Endodermal cell (in vitro differentiated cells): Measurements from ENCODE around the gene LRCH3. TPM values are rescaled to one million over a fixed set of nuclear protein-coding genes. Genes with fewer than 3 reads are reported as not detected.

Experiments
- DNase-seq: peaks from one replicate; pipeline ENCODE4 v3.0.0-alpha.2; 2017
- H3K27ac ChIP-seq: 2 replicates; pipeline ENCODE4 v1.5.1; 2013; ENCODE audit warnings: mild to moderate bottlenecking, low read depth, low read length, moderate library complexity
- H3K27me3 ChIP-seq: 2 replicates; pipeline ENCODE4 v1.6.1; 2013; ENCODE audit warnings: mild to moderate bottlenecking, low read length, moderate library complexity; ENCODE audit not compliant: insufficient read depth, control insufficient read depth, poor library complexity, severe bottlenecking
- H3K36me3 ChIP-seq: 2 replicates; pipeline ENCODE4 v1.7.0; 2013; ENCODE audit warnings: mild to moderate bottlenecking, low read length, moderate library complexity; ENCODE audit not compliant: control insufficient read depth, insufficient read depth
- H3K4me1 ChIP-seq: one replicate; pipeline ENCODE4 v1.7.0; 2013; ENCODE audit warnings: low read length; ENCODE audit not compliant: control insufficient read depth, insufficient read depth
- H3K4me3 ChIP-seq: 2 replicates; pipeline ENCODE4 v1.5.1; 2013; ENCODE audit warnings: mild to moderate bottlenecking, low read length, moderate library complexity
- H3K9ac ChIP-seq: 2 replicates; pipeline ENCODE4 v1.6.1; 2013; ENCODE audit warnings: mild to moderate bottlenecking, low read length, moderate library complexity; ENCODE audit not compliant: poor library complexity, severe bottlenecking; ENCODE audit errors: extremely low read depth
- H3K9me3 ChIP-seq: 2 replicates; pipeline ENCODE4 v1.6.1; 2013; ENCODE audit warnings: mild to moderate bottlenecking, low read length, moderate library complexity; ENCODE audit not compliant: control insufficient read depth
- H3K27ac Mint-ChIP-seq: 2 replicates; pipeline ENCODE4 v1.8.0; 2020; ENCODE audit warnings: mixed read lengths
- H3K27me3 Mint-ChIP-seq: 2 replicates; pipeline ENCODE4 v1.8.0; 2021; ENCODE audit warnings: mild to moderate bottlenecking, mixed read lengths; ENCODE audit not compliant: insufficient read depth
- H3K36me3 Mint-ChIP-seq: 2 replicates; pipeline ENCODE4 v1.8.0; 2020; ENCODE audit warnings: low read depth, mixed read lengths
- H3K4me1 Mint-ChIP-seq: 2 replicates; pipeline ENCODE4 v1.8.0; 2020; ENCODE audit warnings: mixed read lengths
- H3K4me3 Mint-ChIP-seq: 2 replicates; pipeline ENCODE4 v1.8.0; 2020; ENCODE audit warnings: mild to moderate bottlenecking, moderate library complexity, mixed read lengths
- H3K9me3 Mint-ChIP-seq: 2 replicates; pipeline ENCODE4 v1.8.0; 2020; ENCODE audit warnings: mild to moderate bottlenecking, mixed read lengths
- WGBS, 2 experiments: methylation state at CpG; one replicate each; pipeline versions ENCODE4 v1.1.5 to v1.1.7; 2013; ENCODE audit warnings: missing lambda C conversion rate in 2 of 2, mixed read lengths in 1 of 2; ENCODE audit not compliant: insufficient coverage in 1 of 2, insufficient read length in 1 of 2; 5-methylcytosine and 5-hydroxymethylcytosine counted together
- total RNA-seq, 2 donors: library from RNA; stranded (reverse); fragmentation: NEBNext Ultra II Directional in 1 of 2; extraction: Animal tissue kit (Norgen Biotek cat#: 25700) in 1 of 2; gene quantifications; 2 replicates in 1 of 2; 3 replicates in 1 of 2; pipeline ENCODE4 v1.2.1, GENCODE V29; 2021
- TF ChIP-seq, protein P1 (sequence below): fragments of 200-600 bp; sonication (generic); conservative IDR thresholded peaks from 2 replicates; pipeline ENCODE4 v1.5.0; 2021; ENCODE audit warnings: antibody characterized with exemption, mild to moderate bottlenecking

LRCH3 gene
- total RNA-seq, 2 donors from 2014 or later = 67.1 to 70.2 TPM

DNA sequence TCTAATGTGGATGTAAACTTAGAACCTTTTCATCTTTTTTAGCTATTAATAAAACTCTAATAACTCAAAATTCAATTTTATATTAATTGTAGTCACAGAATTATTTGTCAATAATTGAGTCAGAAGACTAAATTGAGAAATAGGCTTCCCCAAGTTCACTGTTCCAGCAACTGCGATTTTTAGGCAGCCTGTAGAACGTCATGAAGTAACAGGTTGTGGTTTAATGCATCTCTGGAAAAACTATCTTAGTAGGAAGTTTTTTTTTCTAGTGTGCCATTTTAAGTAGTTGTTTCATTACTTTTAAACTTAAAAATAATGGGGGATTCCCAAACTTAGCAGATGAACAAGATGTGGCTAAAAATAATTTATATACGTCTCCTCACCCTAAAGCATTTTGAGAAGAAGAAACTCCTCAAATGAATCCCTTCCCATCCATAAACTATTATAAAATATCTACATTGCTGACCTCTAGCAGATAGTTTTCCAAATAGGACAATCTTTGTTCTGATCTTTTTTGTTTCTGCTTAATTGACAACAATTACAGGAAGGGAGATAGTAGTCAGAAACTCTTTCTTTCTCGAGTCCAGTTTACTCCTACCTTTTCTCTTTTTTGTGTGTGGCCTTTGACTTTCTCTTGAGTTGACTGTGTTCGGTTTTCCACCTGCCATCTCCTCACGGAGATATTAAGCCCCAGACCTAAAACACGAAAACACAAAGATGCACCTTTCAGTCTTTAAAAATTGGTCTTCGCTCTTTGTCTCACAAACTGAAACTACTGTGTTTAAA lies 43.1 kb downstream of the LRCH3 start:
- no peaks in the 10 kb centered on the region for H3K27me3 ChIP-seq
- H3K4me1 ChIP-seq = no peaks in the 10 kb centered on the region
- no peaks in the 10 kb centered on the region for H3K4me1 Mint-ChIP-seq
- peaks cover 66% of the 10 kb centered on the region for H3K36me3 Mint-ChIP-seq
- no peaks in the 10 kb centered on the region for H3K9me3 Mint-ChIP-seq
- H3K27ac ChIP-seq = no peak overlapping the region
- no peak overlapping the region for H3K9ac ChIP-seq
- H3K36me3 ChIP-seq = peaks cover 89% of the 10 kb centered on the region
- no peak overlapping the region for H3K27ac Mint-ChIP-seq
- DNase-seq = no peak
- H3K4me3 ChIP-seq = no peak overlapping the region
- 93 to 94% methylated on average over 3 to 8 of the region's 8 CpGs for WGBS, 2 experiments
- H3K27me3 Mint-ChIP-seq = no peaks in the 10 kb centered on the region
- H3K9me3 ChIP-seq = no peaks in the 10 kb centered on the region
- TF ChIP-seq, protein P1, sequence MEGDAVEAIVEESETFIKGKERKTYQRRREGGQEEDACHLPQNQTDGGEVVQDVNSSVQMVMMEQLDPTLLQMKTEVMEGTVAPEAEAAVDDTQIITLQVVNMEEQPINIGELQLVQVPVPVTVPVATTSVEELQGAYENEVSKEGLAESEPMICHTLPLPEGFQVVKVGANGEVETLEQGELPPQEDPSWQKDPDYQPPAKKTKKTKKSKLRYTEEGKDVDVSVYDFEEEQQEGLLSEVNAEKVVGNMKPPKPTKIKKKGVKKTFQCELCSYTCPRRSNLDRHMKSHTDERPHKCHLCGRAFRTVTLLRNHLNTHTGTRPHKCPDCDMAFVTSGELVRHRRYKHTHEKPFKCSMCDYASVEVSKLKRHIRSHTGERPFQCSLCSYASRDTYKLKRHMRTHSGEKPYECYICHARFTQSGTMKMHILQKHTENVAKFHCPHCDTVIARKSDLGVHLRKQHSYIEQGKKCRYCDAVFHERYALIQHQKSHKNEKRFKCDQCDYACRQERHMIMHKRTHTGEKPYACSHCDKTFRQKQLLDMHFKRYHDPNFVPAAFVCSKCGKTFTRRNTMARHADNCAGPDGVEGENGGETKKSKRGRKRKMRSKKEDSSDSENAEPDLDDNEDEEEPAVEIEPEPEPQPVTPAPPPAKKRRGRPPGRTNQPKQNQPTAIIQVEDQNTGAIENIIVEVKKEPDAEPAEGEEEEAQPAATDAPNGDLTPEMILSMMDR = no peak
- H3K4me3 Mint-ChIP-seq = no peak overlapping the region

DNA sequence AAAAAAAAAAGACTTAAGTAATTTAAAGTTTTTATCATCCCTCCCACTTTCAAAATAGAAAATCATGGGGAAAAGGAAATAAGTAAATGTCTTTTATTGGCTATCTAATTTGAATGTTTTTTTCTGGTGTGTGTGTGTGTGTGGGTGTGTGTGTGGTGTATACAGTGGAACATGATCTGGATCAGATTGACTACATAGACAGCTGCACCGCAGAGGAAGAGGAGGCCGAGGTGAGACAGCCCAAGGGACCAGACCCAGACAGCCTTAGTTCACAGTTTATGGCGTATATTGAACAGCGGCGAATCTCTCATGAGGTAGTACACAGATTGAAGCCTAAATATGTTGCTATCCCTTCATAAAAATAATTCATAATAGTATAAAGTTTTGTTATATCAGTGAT lies 44.5 kb downstream of the LRCH3 start:
- 99 to 100% methylated on average over 1 to 3 of the region's 5 CpGs for WGBS, 2 experiments
- Histone ChIP-seq H3K9me3 (no peaks in the 10 kb centered on the region), H3K36me3 (peaks cover 90% of the 10 kb centered on the region), H3K4me1 (no peaks in the 10 kb centered on the region), H3K4me3 (no peak overlapping the region), H3K27ac (no peak overlapping the region), H3K27me3 (no peaks in the 10 kb centered on the region), H3K9ac (no peak overlapping the region)
- no peak for DNase-seq
- Mint-ChIP-seq H3K4me3 (no peak overlapping the region), H3K27ac (no peak overlapping the region), H3K9me3 (no peaks in the 10 kb centered on the region), H3K4me1 (no peaks in the 10 kb centered on the region), H3K27me3 (no peaks in the 10 kb centered on the region), H3K36me3 (peaks cover 61% of the 10 kb centered on the region)
- TF ChIP-seq, protein P1 = no peak

DNA sequence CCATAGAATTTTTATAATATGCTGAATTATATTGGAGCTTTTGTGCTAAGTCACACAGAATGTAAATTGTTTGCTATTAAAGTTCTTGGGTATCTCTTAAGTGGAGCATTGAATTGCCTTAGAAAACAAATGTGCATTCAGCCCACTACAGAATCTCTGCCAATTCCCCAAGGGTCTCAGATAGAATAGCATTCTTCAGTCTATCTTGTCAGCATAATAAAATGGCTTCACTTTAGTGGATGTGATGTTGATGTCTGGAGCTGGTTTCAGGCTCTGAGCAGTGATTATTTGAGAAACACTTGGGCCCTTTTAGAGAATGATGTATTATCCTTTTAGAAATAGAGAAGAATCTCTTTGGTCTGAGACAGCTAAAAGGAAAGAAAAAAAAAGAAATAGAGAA lies 45.2 kb downstream of the LRCH3 start:
- H3K27me3 ChIP-seq = no peaks in the 10 kb centered on the region
- Mint-ChIP-seq H3K27me3 (no peaks in the 10 kb centered on the region), H3K4me3 (no peak overlapping the region), H3K27ac (no peak overlapping the region), H3K4me1 (no peaks in the 10 kb centered on the region), H3K36me3 (peaks cover 63% of the 10 kb centered on the region), H3K9me3 (no peaks in the 10 kb centered on the region)
- no peaks in the 10 kb centered on the region for H3K4me1 ChIP-seq
- H3K36me3 ChIP-seq = peaks cover 90% of the 10 kb centered on the region
- no peak overlapping the region for H3K9ac ChIP-seq
- DNase-seq = no peak
- TF ChIP-seq, protein P1 = no peak
- no peak overlapping the region for H3K27ac ChIP-seq
- H3K4me3 ChIP-seq = no peak overlapping the region
- no peaks in the 10 kb centered on the region for H3K9me3 ChIP-seq
